Measurements from ENCODE around the gene GPR39.
A peak's percentile ranks its signal among the peaks of the same experiment; 100 is the strongest.

The GPR39 gene

DNA sequence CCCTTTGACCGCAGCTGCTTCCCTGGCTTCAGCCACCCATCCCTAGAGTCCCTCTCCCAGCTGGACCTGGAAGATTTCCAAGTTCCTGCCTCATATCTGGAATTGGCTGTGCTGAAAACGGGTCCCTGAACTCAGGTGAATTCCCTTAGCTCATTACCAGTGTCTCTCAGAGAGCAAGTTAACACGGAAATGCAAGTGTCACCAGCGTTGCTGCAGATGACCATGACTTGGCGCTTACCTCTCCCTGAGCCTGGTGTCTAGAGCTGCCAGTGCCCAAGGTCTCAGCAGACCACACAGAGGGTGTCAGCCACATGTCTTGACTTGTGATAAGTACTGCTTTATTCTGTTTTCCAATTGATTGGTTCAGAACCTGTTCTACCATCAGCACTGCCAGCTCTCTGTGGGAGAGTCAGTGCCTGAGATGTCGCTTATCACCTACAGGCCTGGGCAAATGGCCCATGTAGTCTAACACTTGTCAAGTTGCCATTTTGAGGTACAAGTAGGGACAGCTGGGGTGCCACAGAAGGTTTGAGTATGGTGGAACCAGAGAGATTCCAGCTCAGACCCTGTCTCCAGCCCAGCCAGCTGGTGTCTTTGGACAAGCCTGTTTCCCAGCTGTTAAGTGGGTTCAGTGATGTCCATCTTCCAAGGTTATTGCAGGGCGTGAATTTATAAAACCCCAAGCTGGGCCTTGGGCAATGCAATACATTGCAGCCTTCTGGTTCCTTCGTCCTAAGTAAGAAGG is 204.7 kb downstream of the GPR39 start:
- no peak overlapping the region for H4K91ac ChIP-seq (ENCODE audit: low read depth, low read length)
- no peak overlapping the region for H3K14ac ChIP-seq (ENCODE audit: low read length)
- H4K12ac ChIP-seq (ENCODE audit: low read depth, low read length): no peak overlapping the region
- H3K79me2 ChIP-seq (ENCODE audit: control insufficient read depth, insufficient read depth, low read length, poor library complexity): no peaks in the 10 kb centered on the region
- H3K4me1 ChIP-seq (ENCODE audit: control insufficient read depth in 1 of 2, insufficient read depth in 2 of 2, low read length in 2 of 2): no peaks in the 10 kb centered on the region
- no peak overlapping the region for H2BK120ac ChIP-seq (ENCODE audit: insufficient read depth, low read length, poor library complexity)
- H3K36me3 ChIP-seq (ENCODE audit: control insufficient read depth in 1 of 2, insufficient read depth in 2 of 2, low read length in 2 of 2): no peaks in the 10 kb centered on the region
- H3K9me3 ChIP-seq (ENCODE audit: insufficient read depth, low read depth, low read length): no peaks in the 10 kb centered on the region
- H3K4me2 ChIP-seq (ENCODE audit: low read length): no peak overlapping the region
- no peak overlapping the region for H3K4me3 ChIP-seq (ENCODE audit: low read depth, low read length)
- no peak for DNase-seq
- WGBS (ENCODE audit: extremely low coverage, insufficient coverage, insufficient read length): no CpG with 5 or more reads among the region's 8 CpGs
- no peak overlapping the region for H3K27ac ChIP-seq (ENCODE audit: low read depth, low read length)
- no peak overlapping the region for H2BK12ac ChIP-seq (ENCODE audit: low read length)
- H3K23ac ChIP-seq (ENCODE audit: low read length): no peak overlapping the region
- no peak overlapping the region for H2AFZ ChIP-seq (ENCODE audit: insufficient read depth, low read length, poor library complexity)
- H3K18ac ChIP-seq (ENCODE audit: low read length): no peak overlapping the region
- H3K9ac ChIP-seq (ENCODE audit: low read length): no peak overlapping the region
- H2BK5ac ChIP-seq (ENCODE audit: low read depth, low read length, poor library complexity): no peak overlapping the region
- H3K4ac ChIP-seq (ENCODE audit: low read depth, low read length): no peak overlapping the region
- no peak overlapping the region for H4K8ac ChIP-seq (ENCODE audit: low read depth, low read length)
- no peak overlapping the region for H2AK5ac ChIP-seq (ENCODE audit: low read length)
- no peaks in the 10 kb centered on the region for H3K79me1 ChIP-seq (ENCODE audit: low read length)
- no peaks in the 10 kb centered on the region for H3K27me3 ChIP-seq (ENCODE audit: insufficient read depth, low read length)

DNA sequence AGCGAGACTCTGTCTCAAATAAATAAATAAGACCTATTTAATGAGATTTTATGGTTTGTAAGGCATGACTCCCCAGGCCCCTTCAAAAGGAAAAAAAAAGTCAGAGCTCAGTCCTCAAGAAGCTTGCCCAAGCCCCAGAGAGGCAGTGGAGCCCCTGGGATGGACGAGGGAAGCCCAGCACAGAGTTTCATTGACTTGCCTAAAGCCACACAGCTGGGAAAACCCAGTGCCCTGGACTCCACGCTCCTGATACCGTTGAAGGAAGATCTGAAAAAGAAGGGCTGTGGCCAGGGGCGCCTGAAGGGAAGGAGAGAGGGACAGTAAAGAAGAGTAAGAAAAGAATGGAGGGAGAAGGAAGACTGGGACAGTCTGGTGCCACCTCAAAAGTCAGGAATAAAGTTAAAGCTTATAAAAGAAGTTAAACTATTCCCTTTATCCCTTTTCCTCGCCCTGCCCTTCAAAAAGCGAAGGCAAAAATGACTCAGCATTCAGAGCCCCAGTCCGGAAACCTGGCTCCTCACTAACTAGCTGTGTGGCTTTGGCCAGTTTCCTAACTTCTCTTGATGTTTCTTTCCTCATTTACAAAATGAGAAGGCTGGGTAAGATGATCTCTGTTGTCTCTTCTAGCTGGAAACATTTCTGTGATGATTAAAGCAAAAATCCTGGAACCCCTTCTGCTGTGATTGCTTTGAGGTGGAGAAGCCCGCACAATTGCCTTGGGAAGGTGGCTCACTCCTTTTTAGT is 206.7 kb downstream of the GPR39 start:
- no peak for DNase-seq
- Histone ChIP-seq H2BK5ac (ENCODE audit: low read depth, low read length, poor library complexity) (no peak overlapping the region), H3K4me2 (ENCODE audit: low read length) (no peak overlapping the region), H3K4me1 (ENCODE audit: control insufficient read depth in 1 of 2, insufficient read depth in 2 of 2, low read length in 2 of 2) (peaks cover 0 to 2% of the 10 kb centered on the region in 2 experiments), H3K18ac (ENCODE audit: low read length) (no peak overlapping the region), H2AFZ (ENCODE audit: insufficient read depth, low read length, poor library complexity) (no peak overlapping the region), H3K36me3 (ENCODE audit: control insufficient read depth in 1 of 2, insufficient read depth in 2 of 2, low read length in 2 of 2) (no peaks in the 10 kb centered on the region), H3K4me3 (ENCODE audit: low read depth, low read length) (no peak overlapping the region), H3K27me3 (ENCODE audit: insufficient read depth, low read length) (no peaks in the 10 kb centered on the region), H3K9me3 (ENCODE audit: insufficient read depth, low read depth, low read length) (no peaks in the 10 kb centered on the region), H4K12ac (ENCODE audit: low read depth, low read length) (no peak overlapping the region), H3K27ac (ENCODE audit: low read depth, low read length) (no peak overlapping the region), H3K14ac (ENCODE audit: low read length) (no peak overlapping the region), H3K79me2 (ENCODE audit: control insufficient read depth, insufficient read depth, low read length, poor library complexity) (no peaks in the 10 kb centered on the region), H3K79me1 (ENCODE audit: low read length) (no peaks in the 10 kb centered on the region), H2BK120ac (ENCODE audit: insufficient read depth, low read length, poor library complexity) (no peak overlapping the region), H2AK5ac (ENCODE audit: low read length) (no peak overlapping the region), H3K23ac (ENCODE audit: low read length) (no peak overlapping the region), H4K91ac (ENCODE audit: low read depth, low read length) (no peak overlapping the region), H4K8ac (ENCODE audit: low read depth, low read length) (no peak overlapping the region), H3K4ac (ENCODE audit: low read depth, low read length) (no peak overlapping the region), H2BK12ac (ENCODE audit: low read length) (no peak overlapping the region), H3K9ac (ENCODE audit: low read length) (no peak overlapping the region)
- WGBS (ENCODE audit: extremely low coverage, insufficient coverage, insufficient read length): no CpG with 5 or more reads among the region's 9 CpGs

DNA sequence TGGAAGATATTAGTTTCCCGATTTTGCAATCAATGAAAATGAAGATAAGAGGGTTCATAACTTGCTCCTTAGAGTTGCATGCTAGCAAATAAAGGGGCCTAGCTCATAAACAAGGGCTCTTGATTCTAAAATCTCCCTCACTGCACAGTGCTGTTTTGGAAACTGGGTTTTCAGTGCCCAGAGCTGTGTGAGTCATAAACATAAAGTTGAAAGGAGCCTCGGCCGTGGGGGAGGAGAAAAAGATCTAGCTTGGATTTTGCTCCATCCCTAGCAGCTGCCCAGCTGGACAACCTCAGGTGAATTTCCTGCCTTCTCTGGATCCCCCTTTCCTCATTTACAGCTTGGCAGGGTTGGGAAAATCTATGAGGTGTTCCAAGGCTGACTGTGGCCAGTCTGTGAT is 210.9 kb downstream of the GPR39 start:
- Histone ChIP-seq H3K4me3 (ENCODE audit: low read depth, low read length) (no peak overlapping the region), H4K8ac (ENCODE audit: low read depth, low read length) (no peak overlapping the region), H3K18ac (ENCODE audit: low read length) (no peak overlapping the region), H2BK5ac (ENCODE audit: low read depth, low read length, poor library complexity) (no peak overlapping the region), H3K4ac (ENCODE audit: low read depth, low read length) (no peak overlapping the region), H3K9me3 (ENCODE audit: insufficient read depth, low read depth, low read length) (no peaks in the 10 kb centered on the region), H3K9ac (ENCODE audit: low read length) (no peak overlapping the region), H3K4me1 (ENCODE audit: control insufficient read depth in 1 of 2, insufficient read depth in 2 of 2, low read length in 2 of 2) (peaks cover 0 to 8% of the 10 kb centered on the region in 2 experiments), H3K79me2 (ENCODE audit: control insufficient read depth, insufficient read depth, low read length, poor library complexity) (no peaks in the 10 kb centered on the region), H2AK5ac (ENCODE audit: low read length) (no peak overlapping the region), H3K27ac (ENCODE audit: low read depth, low read length) (no peak overlapping the region), H2AFZ (ENCODE audit: insufficient read depth, low read length, poor library complexity) (no peak overlapping the region), H4K12ac (ENCODE audit: low read depth, low read length) (no peak overlapping the region), H3K14ac (ENCODE audit: low read length) (no peak overlapping the region), H4K91ac (ENCODE audit: low read depth, low read length) (no peak overlapping the region), H2BK12ac (ENCODE audit: low read length) (no peak overlapping the region), H3K23ac (ENCODE audit: low read length) (no peak overlapping the region), H2BK120ac (ENCODE audit: insufficient read depth, low read length, poor library complexity) (no peak overlapping the region), H3K79me1 (ENCODE audit: low read length) (no peaks in the 10 kb centered on the region), H3K36me3 (ENCODE audit: control insufficient read depth in 1 of 2, insufficient read depth in 2 of 2, low read length in 2 of 2) (no peaks in the 10 kb centered on the region), H3K4me2 (ENCODE audit: low read length) (no peak overlapping the region), H3K27me3 (ENCODE audit: insufficient read depth, low read length) (no peaks in the 10 kb centered on the region)
- no CpG with 5 or more reads among the region's 3 CpGs for WGBS (ENCODE audit: extremely low coverage, insufficient coverage, insufficient read length)
- no peak for DNase-seq

DNA sequence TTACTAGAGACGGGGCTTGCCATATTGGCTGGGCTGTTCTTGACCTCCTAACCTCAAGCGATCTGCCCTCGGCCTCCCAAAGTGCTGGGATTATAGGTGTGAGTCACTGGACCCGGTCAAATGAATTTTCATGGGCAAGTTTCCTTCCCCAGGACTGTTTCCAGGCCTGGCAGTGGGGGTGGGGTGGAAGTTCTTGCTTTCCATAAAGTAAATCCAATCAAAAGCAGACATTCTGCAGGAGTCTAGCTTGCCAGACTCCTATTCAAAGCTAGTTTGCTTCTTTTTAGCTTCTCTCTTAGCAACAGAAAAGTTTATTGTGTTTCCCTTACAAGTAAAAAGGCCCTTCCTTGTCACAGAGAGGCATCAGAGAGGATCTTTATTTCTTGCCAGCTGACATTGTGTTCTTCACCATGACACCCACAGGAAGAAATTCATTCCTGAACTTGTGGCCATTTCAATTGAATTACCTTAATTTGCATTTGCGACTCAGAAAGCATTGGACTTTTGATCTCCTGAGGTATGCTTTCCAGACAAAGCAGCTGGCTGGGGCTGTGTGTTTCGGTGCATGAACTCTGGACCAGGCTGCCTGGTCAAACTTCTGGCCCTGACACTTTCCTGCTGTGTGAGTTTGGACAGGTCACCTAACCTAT is 215.5 kb downstream of the GPR39 start:
- Histone ChIP-seq H3K4ac (ENCODE audit: low read depth, low read length) (no peak overlapping the region), H3K18ac (ENCODE audit: low read length) (no peak overlapping the region), H4K91ac (ENCODE audit: low read depth, low read length) (no peak overlapping the region), H3K9me3 (ENCODE audit: insufficient read depth, low read depth, low read length) (no peaks in the 10 kb centered on the region), H2BK120ac (ENCODE audit: insufficient read depth, low read length, poor library complexity) (peak overlapping the region; percentile 18), H2BK5ac (ENCODE audit: low read depth, low read length, poor library complexity) (no peak overlapping the region), H4K12ac (ENCODE audit: low read depth, low read length) (no peak overlapping the region), H3K27me3 (ENCODE audit: insufficient read depth, low read length) (no peaks in the 10 kb centered on the region), H3K9ac (ENCODE audit: low read length) (no peak overlapping the region), H3K4me3 (ENCODE audit: low read depth, low read length) (no peak overlapping the region), H3K23ac (ENCODE audit: low read length) (no peak overlapping the region), H3K79me2 (ENCODE audit: control insufficient read depth, insufficient read depth, low read length, poor library complexity) (no peaks in the 10 kb centered on the region), H3K27ac (ENCODE audit: low read depth, low read length) (peak overlapping the region; percentile 32), H2AK5ac (ENCODE audit: low read length) (no peak overlapping the region), H3K79me1 (ENCODE audit: low read length) (no peaks in the 10 kb centered on the region), H4K8ac (ENCODE audit: low read depth, low read length) (no peak overlapping the region), H3K4me2 (ENCODE audit: low read length) (peak overlapping the region; percentile 2), H3K36me3 (ENCODE audit: control insufficient read depth in 1 of 2, insufficient read depth in 2 of 2, low read length in 2 of 2) (no peaks in the 10 kb centered on the region), H3K4me1 (ENCODE audit: control insufficient read depth in 1 of 2, insufficient read depth in 2 of 2, low read length in 2 of 2) (peaks cover 6 to 14% of the 10 kb centered on the region in 2 experiments), H2AFZ (ENCODE audit: insufficient read depth, low read length, poor library complexity) (no peak overlapping the region), H2BK12ac (ENCODE audit: low read length) (peak overlapping the region; percentile 9), H3K14ac (ENCODE audit: low read length) (no peak overlapping the region)
- DNase-seq: no peak
- WGBS (ENCODE audit: extremely low coverage, insufficient coverage, insufficient read length): no CpG with 5 or more reads among the region's 6 CpGs

Measured in trophoblast cell (in vitro differentiated cells and primary cell).